H1 (cell line): ENCODE results near the gene NFKB1. TPM values are rescaled to one million over a fixed set of nuclear protein-coding genes. Genes with fewer than 3 reads are reported as not detected.

Experiments used
- CTCF ChIA-PET: fragments of 300-600 bp; sonication (Branson Sonifier 250); formaldehyde crosslinking; loops from one replicate; lab custom pipeline; 2021; ENCODE audit not compliant: partially characterized antibody; lab: Charles Lee
- POLR2A ChIA-PET: fragments of 300-600 bp; sonication (Branson Sonifier 250); formaldehyde crosslinking; loops from one replicate; lab custom pipeline; 2021; ENCODE audit warnings: inconsistent platforms; ENCODE audit not compliant: partially characterized antibody; lab: Charles Lee
- DNase-seq, 2 experiments: peaks; one replicate each; pipeline versions ENCODE4 v3.0.0 to v3.0.0-alpha.2; 2010 to 2022; ENCODE audit warnings: low spot score in 2 of 2, low read depth in 1 of 2, mixed read lengths in 1 of 2
- FAIRE-seq: peaks from 2 replicates; lab custom pipeline; 2011; peaks lifted over from hg19 to GRCh38; lab: Jason Lieb, UNC
- H2AFZ ChIP-seq: 2 replicates; pipeline ENCODE4 v1.8.1; 2012; ENCODE audit warnings: low read length, inconsistent platforms
- H2AK5ac ChIP-seq: 2 replicates; pipeline ENCODE4 v1.6.1; 2013; ENCODE audit warnings: low read depth, low read length
- H2BK120ac ChIP-seq: replicated peaks from 2 replicates; pipeline ENCODE3; 2013; ENCODE audit warnings: low read depth, low read length, inconsistent platforms
- H2BK12ac ChIP-seq: 2 replicates; pipeline ENCODE4 v1.6.1; 2013; ENCODE audit warnings: low read depth, low read length
- H2BK15ac ChIP-seq: 2 replicates; pipeline ENCODE4 v1.6.1; 2013; ENCODE audit warnings: low read length
- H2BK20ac ChIP-seq: 2 replicates; pipeline ENCODE4 v1.6.1; 2013; ENCODE audit warnings: low read length
- H2BK5ac ChIP-seq: 2 replicates; pipeline ENCODE4 v1.6.1; 2013; ENCODE audit warnings: low read depth, low read length
- H3K14ac ChIP-seq: 2 replicates; pipeline ENCODE4 v1.6.1; 2013; ENCODE audit warnings: inconsistent platforms; ENCODE audit not compliant: insufficient read length
- H3K18ac ChIP-seq: 2 replicates; pipeline ENCODE4 v1.6.1; 2013; ENCODE audit warnings: low read length; ENCODE audit errors: extremely low read depth
- H3K23ac ChIP-seq: 2 replicates; pipeline ENCODE4 v1.6.1; 2013; ENCODE audit warnings: inconsistent platforms; ENCODE audit not compliant: insufficient read length
- H3K23me2 ChIP-seq: 2 replicates; pipeline ENCODE4 v1.6.1; 2013; ENCODE audit warnings: low read depth, low read length
- H3K27ac ChIP-seq: 2 replicates; pipeline ENCODE4 v1.6.1; 2011; ENCODE audit warnings: low read depth, low read length, inconsistent platforms
- H3K27me3 ChIP-seq, 4 experiments: replicated peaks in 1 of 4; 1 replicate in 1 of 4; 2 replicates in 3 of 4; pipeline versions ENCODE4 v1.6.1 to v1.8.1; 2011 to 2013; ENCODE audit warnings: low read length in 3 of 4, mild to moderate bottlenecking in 3 of 4, inconsistent platforms in 2 of 4, mixed read lengths in 2 of 4, moderate library complexity in 1 of 4; ENCODE audit not compliant: control insufficient read depth in 3 of 4, insufficient read depth in 3 of 4; ENCODE audit errors: extremely low read depth in 1 of 4
- H3K36me3 ChIP-seq, 4 experiments: 2 replicates each; pipeline versions ENCODE4 v1.6.1 to v1.8.1; 2011 to 2013; ENCODE audit warnings: mild to moderate bottlenecking in 4 of 4, low read length in 3 of 4, moderate library complexity in 2 of 4, control low read depth in 1 of 4, inconsistent platforms in 1 of 4; ENCODE audit not compliant: insufficient read depth in 4 of 4, control insufficient read depth in 2 of 4
- H3K4ac ChIP-seq: replicated peaks from 2 replicates; pipeline ENCODE3; 2013; ENCODE audit warnings: low read length, low read depth, mixed read lengths, inconsistent platforms; ENCODE audit not compliant: insufficient read length
- H3K4me1 ChIP-seq, 4 experiments: replicated peaks in 1 of 4; 1 replicate in 1 of 4; 2 replicates in 3 of 4; pipeline versions ENCODE4 v1.6.1 to v1.8.1; 2011 to 2013; ENCODE audit warnings: low read length in 3 of 4, inconsistent platforms in 2 of 4, mixed read lengths in 1 of 4; ENCODE audit not compliant: insufficient read depth in 4 of 4, control insufficient read depth in 3 of 4
- H3K4me2 ChIP-seq, 2 experiments: 2 replicates each; pipeline versions ENCODE4 v1.6.1 to v1.8.1; 2011 to 2013; ENCODE audit warnings: low read depth in 2 of 2, low read length in 2 of 2, control low read depth in 1 of 2, inconsistent platforms in 1 of 2, mild to moderate bottlenecking in 1 of 2; ENCODE audit not compliant: insufficient read depth in 1 of 2
- H3K4me3 ChIP-seq, 4 experiments: fragments of 200-600, 300-600 bp in 1 of 4; sonication (generic), shearing (Covaris generic), sonication (Bioruptor Twin) in 1 of 4; 2 replicates each; pipeline versions ENCODE4 v1.5.1 to v1.8.1; 2011 to 2016; ENCODE audit warnings: low read length in 4 of 4, low read depth in 3 of 4, control low read depth in 2 of 4, inconsistent platforms in 2 of 4, mild to moderate bottlenecking in 2 of 4, mixed read lengths in 1 of 4, moderate library complexity in 1 of 4; ENCODE audit not compliant: insufficient read depth in 2 of 4; ENCODE audit errors: extremely low read depth in 1 of 4
- H3K56ac ChIP-seq: replicated peaks from 2 replicates; pipeline ENCODE3; 2013; ENCODE audit warnings: low read depth, mild to moderate bottlenecking, mixed read lengths, low read length, inconsistent platforms; ENCODE audit not compliant: insufficient read length
- H3K79me1 ChIP-seq: 2 replicates; pipeline ENCODE4 v1.6.1; 2013; ENCODE audit warnings: low read depth, low read length, control low read depth
- H3K79me2 ChIP-seq, 2 experiments: 2 replicates each; pipeline versions ENCODE4 v1.6.1 to v1.8.1; 2012 to 2013; ENCODE audit warnings: low read length in 2 of 2, mild to moderate bottlenecking in 2 of 2, inconsistent platforms in 1 of 2; ENCODE audit not compliant: insufficient read depth in 2 of 2, control insufficient read depth in 1 of 2
- H3K9ac ChIP-seq, 4 experiments: replicated peaks in 1 of 4; 1 replicate in 1 of 4; 2 replicates in 3 of 4; pipeline versions ENCODE4 v1.6.1 to v1.8.1; 2011 to 2013; ENCODE audit warnings: low read depth in 3 of 4, low read length in 3 of 4, control low read depth in 2 of 4, mild to moderate bottlenecking in 2 of 4, moderate library complexity in 2 of 4, inconsistent platforms in 1 of 4; ENCODE audit errors: extremely low read depth in 1 of 4
- H3K9me3 ChIP-seq, 2 experiments: 2 replicates each; pipeline versions ENCODE4 v1.6.1 to v1.8.1; 2012 to 2013; ENCODE audit warnings: mild to moderate bottlenecking in 2 of 2, moderate library complexity in 2 of 2, control low read depth in 1 of 2, inconsistent platforms in 1 of 2, low read depth in 1 of 2, low read length in 1 of 2, mixed read lengths in 1 of 2; ENCODE audit not compliant: insufficient read depth in 2 of 2
- H4K20me1 ChIP-seq, 2 experiments: replicated peaks in 1 of 2; 2 replicates each; pipeline versions ENCODE3 to v1.8.1; 2011 to 2013; ENCODE audit warnings: inconsistent platforms in 2 of 2, low read length in 2 of 2, mild to moderate bottlenecking in 1 of 2; ENCODE audit not compliant: insufficient read depth in 2 of 2, control insufficient read depth in 1 of 2
- H4K5ac ChIP-seq: 2 replicates; pipeline ENCODE4 v1.6.1; 2013; ENCODE audit warnings: low read length, low read depth, mixed read lengths, inconsistent platforms; ENCODE audit not compliant: insufficient read length
- H4K8ac ChIP-seq: 2 replicates; pipeline ENCODE4 v1.8.0; 2013; ENCODE audit warnings: mild to moderate bottlenecking, moderate library complexity, low read length, inconsistent platforms; ENCODE audit not compliant: insufficient read depth; ENCODE audit errors: extremely low read depth
- H4K91ac ChIP-seq: replicated peaks from 2 replicates; pipeline ENCODE3; 2013; ENCODE audit warnings: low read length, mixed read lengths, inconsistent platforms; ENCODE audit not compliant: insufficient read length
- CBX8 ChIP-seq: fragments of 300-800, 300-1000 bp; sonication (generic); IDR thresholded peaks from 2 replicates; pipeline ENCODE4 v1.7.1; 2016; ENCODE audit warnings: low read depth, low read length, borderline replicate concordance
- CEBPB ChIP-seq: IDR thresholded peaks from 2 replicates; pipeline ENCODE4 v1.6.1; 2012; ENCODE audit warnings: low read depth, low read length
- FOSL1 ChIP-seq: IDR thresholded peaks from 2 replicates; pipeline ENCODE4 v1.6.1; 2011; ENCODE audit warnings: mild to moderate bottlenecking, low read depth, low read length, moderate library complexity; ENCODE audit not compliant: insufficient read depth
- HDAC6 ChIP-seq: IDR thresholded peaks from one replicate; pipeline ENCODE4 v1.7.1; 2012; ENCODE audit warnings: low read depth, mild to moderate bottlenecking, inconsistent platforms, low read length, moderate library complexity
- JUND ChIP-seq: IDR thresholded peaks from 2 replicates; pipeline ENCODE4 v1.6.1; 2011; ENCODE audit warnings: mild to moderate bottlenecking, improper control_type of control experiment, low read length
- KDM5A ChIP-seq: fragments of 200-600 bp; IDR thresholded peaks from 2 replicates; pipeline ENCODE4 v1.7.1; 2012; ENCODE audit warnings: mild to moderate bottlenecking, low read length, inconsistent platforms, mixed read lengths
- POU5F1 ChIP-seq: IDR thresholded peaks from 2 replicates; pipeline ENCODE4 v1.6.1; 2011; ENCODE audit warnings: low read depth, mild to moderate bottlenecking, low read length, moderate library complexity
- RAD21 ChIP-seq, 2 experiments: IDR thresholded peaks in 1 of 2; conservative IDR thresholded peaks in 1 of 2; 2 replicates each; pipeline ENCODE4 v1.6.1; 2011; ENCODE audit warnings: low read depth in 2 of 2, low read length in 2 of 2, improper control_type of control experiment in 1 of 2, inconsistent platforms in 1 of 2, mild to moderate bottlenecking in 1 of 2, moderate library complexity in 1 of 2
- SRF ChIP-seq: IDR thresholded peaks from 2 replicates; pipeline ENCODE4 v1.6.1; 2011; ENCODE audit warnings: mild to moderate bottlenecking, low read depth, low read length, moderate library complexity
- TEAD4 ChIP-seq: IDR thresholded peaks from 2 replicates; pipeline ENCODE4 v1.6.1; 2012; ENCODE audit warnings: low read depth, low read length, inconsistent platforms, mixed read lengths
- YY1 ChIP-seq: IDR thresholded peaks from 2 replicates; pipeline ENCODE4 v1.6.1; 2011; ENCODE audit warnings: low read depth, mild to moderate bottlenecking, low read length
- ZNF274 ChIP-seq: IDR thresholded peaks from 2 replicates; pipeline ENCODE4 v1.7.0; 2012; ENCODE audit warnings: low read length, borderline replicate concordance; ENCODE audit errors: extremely low read depth
- WGBS, 2 experiments: shearing (Covaris generic) in 1 of 2; methylation state at CpG; one replicate each; pipeline versions ENCODE4 v1.1.6 to v1.1.7; 2013 to 2015; ENCODE audit warnings: low lambda C conversion rate in 2 of 2, mixed read lengths in 2 of 2, inconsistent platforms in 1 of 2, low coverage in 1 of 2, missing lambda C conversion rate in 1 of 2; ENCODE audit not compliant: insufficient replicate concordance in 2 of 2, insufficient coverage in 1 of 2, insufficient read length in 1 of 2; ENCODE audit errors: extremely low coverage in 1 of 2, missing lambda C conversion rate in 1 of 2; 5-methylcytosine and 5-hydroxymethylcytosine counted together
- polyA plus RNA-seq, 7 experiments: library from polyadenylated mRNA; depleted of rRNA in 3 of 7; stranded (reverse) in 5 of 7; unstranded in 2 of 7; fragments of >200 nt in 5 of 7; fragments of 200-250 nt in 2 of 7; gene quantifications; 1 replicate in 5 of 7; 2 replicates in 1 of 7; 4 replicates in 1 of 7; pipeline versions ENCODE4 v1.2.1 to v1.2.3, GENCODE V29; 2011 to 2013; ENCODE audit warnings: missing spikeins in 2 of 7, mixed read lengths in 2 of 7
- total RNA-seq: library from RNA; stranded (reverse); fragmentation: NEBNext Ultra II Directional; extraction: Animal tissue kit (Norgen Biotek cat#: 25700); gene quantifications from 2 replicates; pipeline ENCODE4 v1.2.1, GENCODE V29; 2021
- TF ChIP-seq, protein P1 (sequence below): IDR thresholded peaks from 2 replicates; pipeline ENCODE4 v1.6.1; 2012; ENCODE audit warnings: inconsistent platforms

The NFKB1 gene
- total and polyA plus RNA-seq, 2 of the 8 experiments (the other 6 are each of a cell fraction or from before 2014, with no cell fraction given), result 2.9 to 6.8 TPM

- H3K9me3 ChIP-seq, result peaks cover 0 to 5% of the 10 kb centered on the region in 2 experiments; a peak in 1 of 4 replicates
- peak overlapping the region; percentile 85; the same call in 1 of the 2 replicates for H4K8ac ChIP-seq
- no peaks in the 10 kb centered on the region for H3K23me2 ChIP-seq
- no peak overlapping the region for H2BK15ac ChIP-seq
- no peaks in the 10 kb centered on the region for H3K79me1 ChIP-seq
- H4K91ac ChIP-seq, result peak overlapping the region; percentile 15
- H3K18ac ChIP-seq, result no peak overlapping the region
- H3K23ac ChIP-seq, result no peak overlapping the region
- WGBS, 2 experiments, result 89% methylated on average over 5 of the region's 5 CpGs; no CpG with 5 or more reads in 1 of the 2 experiments
- H4K5ac ChIP-seq, result no peak overlapping the region
- no peak overlapping the region for H2BK120ac ChIP-seq
- no peaks in the 10 kb centered on the region for H4K20me1 ChIP-seq
- peak overlapping the region; percentile 96 for H2AFZ ChIP-seq
- no peak overlapping the region for H3K4ac ChIP-seq
- no peaks in the 10 kb centered on the region for H3K79me2 ChIP-seq
- no peak overlapping the region for H2AK5ac ChIP-seq
- no peak for DNase-seq
- no peak overlapping the region for H2BK5ac ChIP-seq
- no peak overlapping the region for H3K14ac ChIP-seq
- FAIRE-seq, result no peak
- H2BK20ac ChIP-seq, result no peak overlapping the region
- H3K27me3 ChIP-seq, result no peaks in the 10 kb centered on the region
- ChIA-PET POLR2A (interaction anchor here (0.5 kb wide), 1 partner anchor 12 kb away, joined by 3 read pairs; no protein-coding TSS in a partner anchor), CTCF (interaction anchor here (0.8 kb wide), 1 partner anchor 9 kb away, joined by 3 read pairs; no protein-coding TSS in a partner anchor)
- no peak overlapping the region for H3K56ac ChIP-seq
- H3K4me3 ChIP-seq, result no peak overlapping the region
- H3K4me2 ChIP-seq, result no peak overlapping the region
- no peak overlapping the region for H3K9ac ChIP-seq
- no peak overlapping the region for H2BK12ac ChIP-seq
- H3K27ac ChIP-seq, result no peak overlapping the region
- H3K36me3 ChIP-seq, result no peaks in the 10 kb centered on the region
- H3K4me1 ChIP-seq, result no peaks in the 10 kb centered on the region; a peak in 1 of 7 replicates
- no peak for TF ChIP-seq CBX8
- TF ChIP-seq KDM5A, result no peak
- TF ChIP-seq ZNF274, result no peak
- no peak for TF ChIP-seq HDAC6
- no peak for TF ChIP-seq POU5F1
- TF ChIP-seq CEBPB, result no peak
- TF ChIP-seq, protein P1, sequence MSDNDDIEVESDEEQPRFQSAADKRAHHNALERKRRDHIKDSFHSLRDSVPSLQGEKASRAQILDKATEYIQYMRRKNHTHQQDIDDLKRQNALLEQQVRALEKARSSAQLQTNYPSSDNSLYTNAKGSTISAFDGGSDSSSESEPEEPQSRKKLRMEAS, result no peak
- TF ChIP-seq JUND, result no peak
- TF ChIP-seq SRF, result no peak
- TF ChIP-seq FOSL1, result no peak
- TF ChIP-seq TEAD4, result no peak
- TF ChIP-seq RAD21 (IDR thresholded peaks at IDR 0.05 in 1 of 2, conservative IDR thresholded peaks at IDR 0.05 in 1 of 2; ENCODE audit: low read depth in 2 of 2, low read length in 2 of 2), result no peak
- TF ChIP-seq YY1, result no peak
Observed at GRCh38 chr4:102474736-102475504, 26.2 kb upstream of the NFKB1 start.
